T-helper 1 cell treated with Interleukin-12 subunit alpha and Interleukin-12 subunit beta and Interleukin-4 antibody, amounts not matched to agents 30 μg/mL and 1 μg/mL, for 36 hours (primary cell): ENCODE data around the gene LHX1.

Source experiments
- H3K27ac Mint-ChIP-seq: one replicate; pipeline ENCODE4 v1.8.0; 2021; ENCODE audit warnings: mild to moderate bottlenecking, mixed read lengths
- H3K27me3 Mint-ChIP-seq: one replicate; pipeline ENCODE4 v1.8.0; 2021; ENCODE audit warnings: low read depth, mixed read lengths
- H3K36me3 Mint-ChIP-seq: one replicate; pipeline ENCODE4 v1.8.0; 2021; ENCODE audit warnings: low read depth, mixed read lengths
- H3K4me1 Mint-ChIP-seq: one replicate; pipeline ENCODE4 v1.8.0; 2021; ENCODE audit warnings: low read depth, mixed read lengths
- H3K4me3 Mint-ChIP-seq: one replicate; pipeline ENCODE4 v1.8.0; 2021; ENCODE audit warnings: mild to moderate bottlenecking, moderate library complexity, mixed read lengths
- H3K9me3 Mint-ChIP-seq: one replicate; pipeline ENCODE4 v1.8.0; 2021; ENCODE audit warnings: mixed read lengths

Gene LHX1

DNA sequence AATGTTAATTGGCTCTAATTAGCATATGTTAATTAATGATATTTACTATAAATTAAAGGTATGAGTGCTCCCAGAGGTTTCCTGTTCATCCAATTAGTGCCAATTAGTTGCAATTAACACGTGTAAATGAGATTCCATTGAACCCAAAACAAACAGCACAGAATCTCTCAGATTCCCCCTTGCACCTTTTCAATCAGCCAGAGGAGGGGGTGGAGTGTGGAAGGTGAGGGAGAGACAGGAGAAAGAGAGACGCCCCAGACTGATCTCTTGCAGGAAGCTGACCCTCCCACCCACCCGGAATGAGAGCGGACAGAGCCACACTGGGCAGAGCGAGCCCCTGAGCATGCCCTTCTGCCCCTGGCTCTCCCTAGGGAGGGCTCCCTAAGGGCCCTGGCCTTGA is 24.1 kb upstream of the LHX1 start:
- Mint-ChIP-seq H3K4me3 (no peak overlapping the region), H3K36me3 (no peaks in the 10 kb centered on the region), H3K27me3 (peaks cover 15% of the 10 kb centered on the region)

DNA sequence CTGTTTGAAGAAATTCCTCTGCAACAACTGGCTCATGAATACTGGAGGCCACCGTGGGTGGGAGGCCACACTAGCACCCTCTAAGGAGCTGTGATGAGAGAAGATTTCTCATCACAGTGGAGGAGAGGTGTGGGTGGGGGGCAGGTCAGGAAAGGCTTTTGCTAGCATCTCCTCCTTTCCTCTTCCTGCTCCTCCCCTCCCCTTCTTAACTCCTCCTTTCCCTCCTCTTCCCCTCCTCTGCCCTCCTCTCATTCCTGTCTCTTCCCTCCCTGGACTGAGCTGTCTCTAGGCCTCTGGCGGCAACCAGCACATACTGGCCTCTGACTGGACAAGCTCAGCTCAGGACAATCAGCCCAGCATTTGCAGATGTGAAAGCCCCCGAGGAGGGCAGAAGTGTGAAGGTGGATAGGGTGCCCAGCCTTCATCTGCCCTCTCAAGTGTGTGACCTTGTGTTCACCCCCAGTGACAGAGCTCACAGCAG is 19.0 kb upstream of the LHX1 start:
- Mint-ChIP-seq H3K27me3 (peaks cover 30% of the 10 kb centered on the region), H3K4me3 (no peak overlapping the region), H3K36me3 (no peaks in the 10 kb centered on the region), H3K4me1 (peaks cover 8% of the 10 kb centered on the region), H3K27ac (no peak overlapping the region), H3K9me3 (no peaks in the 10 kb centered on the region)

More for the DNA sequence above, 24.1 kb upstream of the LHX1 start:
- Mint-ChIP-seq H3K4me1 (no peaks in the 10 kb centered on the region), H3K27ac (no peak overlapping the region), H3K9me3 (no peaks in the 10 kb centered on the region)

DNA sequence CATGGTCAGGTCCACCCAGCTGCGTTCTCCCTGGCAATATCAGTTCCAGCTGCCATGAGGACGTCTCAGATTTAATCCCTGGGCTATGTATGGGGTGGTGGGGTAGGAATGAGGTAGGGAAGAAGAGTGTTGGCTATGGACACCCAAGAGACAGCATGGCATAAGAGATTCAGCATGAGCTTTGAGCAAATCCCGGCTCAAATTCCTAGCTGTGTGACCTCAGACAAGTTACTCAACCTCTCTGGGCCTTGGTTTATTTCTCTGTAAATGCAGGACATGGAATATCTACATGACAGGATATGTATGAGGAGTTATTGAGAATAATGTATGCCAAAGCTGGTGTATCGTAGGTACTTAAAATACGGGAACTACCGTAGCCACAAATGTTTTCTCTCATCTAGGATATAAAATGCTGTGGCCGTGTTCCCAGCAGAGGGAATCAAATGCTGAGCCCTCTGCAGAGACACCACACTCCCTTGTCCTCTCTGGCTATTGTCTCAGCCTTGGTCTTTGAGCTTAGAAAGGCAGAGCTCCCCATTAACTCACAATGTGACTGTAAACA is 17.8 kb upstream of the LHX1 start:
- Mint-ChIP-seq H3K36me3 (no peaks in the 10 kb centered on the region), H3K27ac (no peak overlapping the region), H3K27me3 (peaks cover 30% of the 10 kb centered on the region)

DNA sequence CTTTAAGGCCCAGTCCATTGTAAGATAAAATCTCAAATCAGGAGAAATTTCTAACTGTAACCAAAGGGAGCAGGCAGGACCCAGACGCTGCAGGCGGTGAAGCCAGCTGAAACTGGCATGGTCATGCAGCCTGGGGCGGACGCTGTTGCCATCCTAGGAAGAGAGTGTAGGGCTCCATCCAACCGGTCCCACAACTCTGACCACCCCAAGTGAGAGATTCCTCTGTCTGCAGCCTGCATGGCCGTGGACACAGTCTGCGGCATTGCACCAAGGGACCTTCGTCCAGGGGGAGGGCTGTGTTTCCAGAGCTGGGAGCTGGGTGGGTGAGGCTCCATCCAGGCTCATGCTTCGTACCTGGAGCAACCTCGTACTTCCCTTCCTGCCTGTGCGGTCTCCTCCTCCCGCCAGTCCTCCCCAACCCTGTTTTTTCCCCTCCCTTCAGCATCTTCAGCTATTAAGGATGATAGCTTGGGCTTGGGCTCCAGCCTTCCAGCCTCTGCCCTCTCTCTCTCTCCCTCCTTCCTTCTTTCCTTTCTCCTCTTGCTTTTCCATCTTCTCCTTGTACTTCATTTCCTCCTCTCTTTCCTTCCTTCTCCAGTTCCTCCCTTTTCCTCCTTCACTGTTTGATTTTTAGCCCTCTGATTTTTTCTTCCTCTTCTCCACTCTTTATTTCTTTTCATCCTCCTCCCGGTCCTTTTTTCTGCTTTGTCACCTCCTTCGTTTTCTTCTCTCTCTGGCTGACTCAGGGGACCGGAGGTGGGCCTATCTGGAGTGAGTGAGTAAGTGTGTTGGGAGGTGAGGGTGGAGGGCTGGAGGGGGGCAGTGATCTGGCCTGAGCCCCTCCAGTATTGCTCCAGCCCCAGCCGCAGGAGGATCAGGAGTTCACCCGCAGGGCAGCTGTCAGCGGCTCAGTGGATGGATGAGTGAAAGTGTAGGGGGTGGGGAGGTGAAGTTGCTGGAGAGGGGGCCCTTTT is 17.0 kb upstream of the LHX1 start:
- Mint-ChIP-seq H3K4me3 (peak overlapping the region; percentile 18), H3K36me3 (no peaks in the 10 kb centered on the region), H3K27me3 (peaks cover 30% of the 10 kb centered on the region), H3K27ac (no peak overlapping the region), H3K9me3 (no peaks in the 10 kb centered on the region), H3K4me1 (peaks cover 8% of the 10 kb centered on the region)

More for the DNA sequence above, 17.8 kb upstream of the LHX1 start:
- Mint-ChIP-seq H3K4me1 (peaks cover 8% of the 10 kb centered on the region), H3K4me3 (no peak overlapping the region), H3K9me3 (no peaks in the 10 kb centered on the region)

DNA sequence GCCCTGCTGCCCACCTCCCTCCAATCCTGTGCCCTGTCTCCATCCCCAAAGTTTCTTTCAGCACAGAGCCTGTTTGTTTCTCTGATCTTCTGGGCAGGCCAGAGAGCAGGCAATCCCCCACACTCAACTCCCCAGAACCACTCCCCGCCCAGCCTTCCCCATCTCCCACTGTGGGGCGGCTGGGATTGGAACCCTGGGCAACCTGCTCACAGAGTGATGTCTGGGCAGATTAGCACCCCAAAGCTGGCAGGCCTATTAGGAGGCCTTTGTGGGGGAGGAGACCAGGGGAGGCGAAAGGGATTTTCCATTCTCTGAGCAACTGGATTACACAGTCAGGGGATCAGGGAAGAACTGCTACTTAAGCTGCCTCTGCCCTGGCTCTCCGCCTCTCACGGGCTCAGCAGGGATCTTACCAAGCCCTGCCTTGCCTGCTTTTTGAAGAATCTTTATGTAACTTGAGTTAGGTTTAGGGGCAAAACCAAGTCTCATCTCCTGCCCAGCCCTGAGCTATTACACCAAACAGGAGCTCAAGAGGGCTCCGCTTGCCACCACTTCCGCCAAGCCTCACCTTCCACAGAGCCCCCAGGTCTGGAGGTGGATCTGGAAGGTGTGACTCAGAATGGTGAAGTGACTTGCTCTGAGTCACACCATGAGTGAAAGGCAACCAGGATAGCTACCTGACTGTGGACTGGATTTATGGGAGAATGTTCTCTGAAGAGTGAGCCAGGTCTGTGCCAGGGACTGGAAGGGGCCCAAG is 16.0 kb upstream of the LHX1 start:
- peaks cover 33% of the 10 kb centered on the region for H3K27me3 Mint-ChIP-seq
- no peaks in the 10 kb centered on the region for H3K36me3 Mint-ChIP-seq
- peaks cover 8% of the 10 kb centered on the region for H3K4me1 Mint-ChIP-seq
- no peak overlapping the region for H3K27ac Mint-ChIP-seq
- H3K9me3 Mint-ChIP-seq = no peaks in the 10 kb centered on the region
- H3K4me3 Mint-ChIP-seq = no peak overlapping the region

DNA sequence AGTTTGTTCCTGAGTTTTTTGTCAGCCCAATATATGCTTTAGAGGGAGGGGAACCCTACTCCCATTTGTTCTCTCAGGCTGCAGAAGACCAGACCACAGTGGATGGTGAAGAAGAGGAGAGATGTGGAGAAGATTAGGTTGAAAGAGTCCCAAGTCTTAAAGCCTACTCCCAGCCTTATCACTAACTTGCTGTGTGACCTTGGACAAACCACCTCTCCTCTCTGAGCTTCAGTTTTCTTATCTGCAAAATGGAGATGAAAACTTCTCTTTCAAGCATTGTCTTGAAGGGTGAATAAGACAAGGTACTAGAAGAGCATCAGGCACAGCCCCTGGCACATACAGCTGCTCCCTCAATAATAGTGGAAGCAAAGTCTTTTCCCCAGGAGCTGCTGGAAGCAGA is 15.1 kb upstream of the LHX1 start:
- Mint-ChIP-seq H3K4me3 (no peak overlapping the region), H3K4me1 (peaks cover 8% of the 10 kb centered on the region), H3K27me3 (peaks cover 40% of the 10 kb centered on the region), H3K9me3 (no peaks in the 10 kb centered on the region), H3K36me3 (no peaks in the 10 kb centered on the region), H3K27ac (no peak overlapping the region)

DNA sequence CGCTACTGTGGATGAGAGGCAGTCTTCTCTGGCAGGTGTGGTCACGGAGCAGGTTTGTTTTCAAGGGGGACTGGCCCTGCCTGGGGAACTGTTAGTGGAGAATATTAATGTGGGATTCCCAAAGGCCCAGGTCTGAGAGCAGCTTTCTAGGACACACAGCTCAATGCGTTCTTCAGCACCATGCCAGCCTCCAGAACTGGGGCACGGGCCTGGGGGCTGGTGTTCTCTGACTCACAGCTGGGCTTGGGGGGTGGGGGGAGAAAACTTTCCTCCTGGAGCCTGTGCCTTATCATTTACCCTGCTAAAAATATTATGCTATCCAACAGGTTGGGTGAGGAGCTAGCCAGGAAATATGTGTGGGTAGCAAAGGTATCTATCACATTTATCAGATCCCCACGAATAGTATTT is 13.5 kb upstream of the LHX1 start:
- Mint-ChIP-seq H3K36me3 (no peaks in the 10 kb centered on the region), H3K9me3 (no peaks in the 10 kb centered on the region), H3K27ac (no peak overlapping the region), H3K27me3 (peaks cover 55% of the 10 kb centered on the region), H3K4me3 (no peak overlapping the region), H3K4me1 (peaks cover 8% of the 10 kb centered on the region)

DNA sequence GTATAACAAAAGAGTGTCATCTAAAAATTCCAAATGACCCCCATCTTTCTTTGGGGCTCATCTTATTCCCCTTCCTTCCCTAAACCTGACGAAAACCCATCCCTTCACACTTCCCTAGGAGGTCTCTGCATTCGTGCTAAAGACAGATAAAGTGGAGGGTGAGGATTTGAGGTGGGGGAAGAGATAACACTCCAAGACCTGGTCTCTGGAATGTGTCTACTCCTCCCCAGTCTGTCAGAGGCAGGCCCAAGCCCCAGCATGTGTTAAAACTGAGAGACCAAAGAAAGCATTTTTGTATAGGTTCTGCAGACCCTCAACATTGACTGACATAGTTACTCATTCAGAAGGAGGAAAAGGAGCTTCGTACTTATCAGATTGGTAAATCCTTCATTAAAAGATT is 11.0 kb upstream of the LHX1 start:
- H3K9me3 Mint-ChIP-seq = no peaks in the 10 kb centered on the region

DNA sequence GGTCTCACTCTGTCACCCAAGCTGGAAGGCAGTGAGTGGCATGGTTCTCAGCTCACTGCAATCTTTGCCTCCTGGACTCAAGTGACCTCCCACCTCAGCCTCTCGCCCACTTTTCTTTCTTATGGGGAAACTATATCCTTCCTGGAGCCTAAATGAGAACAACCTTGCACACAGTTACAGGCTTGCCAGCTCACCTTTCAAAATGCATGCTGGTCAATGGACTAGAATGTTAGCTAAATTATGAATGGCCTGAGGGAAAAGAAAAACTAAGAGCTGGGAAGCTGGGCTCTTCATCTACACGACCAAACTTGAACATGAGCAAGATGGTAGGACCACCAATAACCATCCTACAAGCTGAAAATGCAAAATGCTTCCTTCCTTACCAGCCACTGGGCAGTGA is 10.6 kb upstream of the LHX1 start:
- Mint-ChIP-seq H3K4me1 (peaks cover 1% of the 10 kb centered on the region), H3K27ac (no peak overlapping the region), H3K27me3 (peaks cover 63% of the 10 kb centered on the region), H3K9me3 (no peaks in the 10 kb centered on the region), H3K36me3 (peaks cover 2% of the 10 kb centered on the region), H3K4me3 (no peak overlapping the region)

More for the DNA sequence above, 11.0 kb upstream of the LHX1 start:
- H3K4me1 Mint-ChIP-seq = peaks cover 4% of the 10 kb centered on the region
- H3K27me3 Mint-ChIP-seq = peaks cover 63% of the 10 kb centered on the region
- H3K4me3 Mint-ChIP-seq = no peak overlapping the region
- H3K27ac Mint-ChIP-seq = no peak overlapping the region
- peaks cover under 1% of the 10 kb centered on the region for H3K36me3 Mint-ChIP-seq

DNA sequence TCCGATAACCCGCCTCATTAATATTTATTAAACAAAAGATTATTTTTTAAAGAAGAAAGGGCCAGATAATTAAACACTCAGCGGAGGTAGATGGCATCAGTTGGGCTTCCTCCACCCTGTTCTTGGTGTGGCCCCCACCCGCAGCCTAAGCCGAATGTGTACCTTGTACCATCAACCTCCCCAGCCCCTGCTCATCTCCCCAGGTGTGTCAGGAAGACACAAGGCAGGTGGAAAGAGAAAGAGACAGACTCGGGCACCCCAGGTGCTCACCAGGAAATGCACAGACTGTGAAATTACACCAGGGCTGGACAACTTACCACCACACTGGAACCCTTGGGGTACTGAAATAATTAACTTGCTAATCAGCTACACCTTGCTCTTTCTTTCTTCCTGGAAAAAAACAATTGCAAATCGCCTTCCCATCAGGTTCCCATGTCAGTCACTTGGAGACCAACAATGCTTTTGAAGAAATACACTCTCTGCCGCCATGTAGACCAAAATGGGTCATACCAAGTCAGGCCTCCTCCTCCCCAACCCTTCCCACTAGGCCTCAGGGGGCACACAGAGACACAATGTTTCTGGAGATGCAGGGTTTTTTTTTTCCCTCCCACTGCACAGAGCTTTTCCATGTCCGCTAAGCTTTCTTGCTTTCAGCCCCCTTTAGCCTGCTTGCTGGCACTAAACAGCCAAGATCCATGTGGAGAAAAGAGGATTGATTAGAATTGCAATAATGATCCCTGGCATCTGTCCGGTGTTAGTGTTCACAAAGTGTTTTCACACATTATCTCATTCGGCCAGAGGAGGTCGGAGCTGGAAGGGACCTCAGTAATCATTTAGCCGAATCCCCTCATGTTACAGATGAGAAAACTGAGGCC is 8.6 kb upstream of the LHX1 start:
- Mint-ChIP-seq H3K4me1 (peaks cover 11% of the 10 kb centered on the region), H3K27ac (no peak overlapping the region), H3K4me3 (no peak overlapping the region), H3K36me3 (peaks cover 6% of the 10 kb centered on the region), H3K27me3 (peaks cover 74% of the 10 kb centered on the region), H3K9me3 (no peaks in the 10 kb centered on the region)

DNA sequence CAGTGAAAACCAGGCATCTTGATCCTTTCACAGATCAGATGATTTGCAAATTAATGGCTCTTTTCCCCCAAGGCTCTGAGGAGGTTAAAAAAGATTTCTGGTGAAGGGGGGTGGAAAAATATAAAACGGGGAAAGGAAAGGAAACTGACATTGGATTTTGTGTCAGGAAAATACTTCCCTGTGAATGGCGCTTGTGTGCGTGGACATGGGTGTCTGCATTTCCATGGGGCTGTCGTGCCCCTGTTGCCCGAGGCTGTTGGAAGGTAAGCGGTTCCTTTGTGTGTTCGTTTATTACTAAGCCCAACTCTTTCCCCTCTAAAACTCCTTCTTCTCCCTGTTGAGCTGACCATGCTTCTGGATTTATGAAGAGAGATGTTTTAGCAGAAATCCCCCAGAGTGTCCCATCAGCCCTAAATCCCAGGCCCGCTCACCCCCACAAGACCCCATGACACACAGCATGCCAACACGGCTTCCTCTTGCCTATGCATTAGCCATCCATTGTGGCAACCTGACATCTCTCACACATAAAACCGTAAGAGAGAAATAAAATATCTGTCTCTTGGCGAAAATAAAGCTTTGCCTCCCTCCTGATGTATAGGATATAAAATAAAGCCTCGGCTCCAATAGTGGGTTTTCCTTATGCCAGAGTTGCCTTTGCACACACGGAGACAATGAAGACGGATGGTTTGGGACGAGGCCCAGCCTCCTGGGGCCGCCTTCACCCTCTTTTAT is 7.3 kb upstream of the LHX1 start:
- Mint-ChIP-seq H3K27ac (no peak overlapping the region), H3K27me3 (peaks cover 84% of the 10 kb centered on the region), H3K36me3 (peaks cover 6% of the 10 kb centered on the region), H3K4me3 (no peak overlapping the region), H3K4me1 (peaks cover 14% of the 10 kb centered on the region), H3K9me3 (no peaks in the 10 kb centered on the region)

DNA sequence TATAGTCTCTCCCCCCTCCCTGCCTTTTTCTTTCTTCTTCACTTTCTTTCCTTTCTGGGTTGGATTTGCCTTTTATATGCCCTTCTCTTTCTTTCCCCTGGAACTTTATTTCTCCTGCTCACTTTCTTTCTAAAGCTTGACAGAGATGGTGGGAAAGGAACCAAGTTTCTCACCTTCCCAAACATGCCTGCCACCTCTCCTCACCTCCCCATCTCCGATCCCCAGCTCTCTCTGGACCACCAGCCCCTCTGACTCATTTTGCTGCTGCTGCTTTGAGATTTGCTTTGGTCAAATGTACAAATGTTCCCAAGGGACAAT is 6.7 kb upstream of the LHX1 start:
- Mint-ChIP-seq H3K27ac (no peak overlapping the region), H3K36me3 (peaks cover 7% of the 10 kb centered on the region), H3K4me3 (no peak overlapping the region), H3K4me1 (peaks cover 19% of the 10 kb centered on the region), H3K9me3 (no peaks in the 10 kb centered on the region), H3K27me3 (peaks cover 89% of the 10 kb centered on the region)

DNA sequence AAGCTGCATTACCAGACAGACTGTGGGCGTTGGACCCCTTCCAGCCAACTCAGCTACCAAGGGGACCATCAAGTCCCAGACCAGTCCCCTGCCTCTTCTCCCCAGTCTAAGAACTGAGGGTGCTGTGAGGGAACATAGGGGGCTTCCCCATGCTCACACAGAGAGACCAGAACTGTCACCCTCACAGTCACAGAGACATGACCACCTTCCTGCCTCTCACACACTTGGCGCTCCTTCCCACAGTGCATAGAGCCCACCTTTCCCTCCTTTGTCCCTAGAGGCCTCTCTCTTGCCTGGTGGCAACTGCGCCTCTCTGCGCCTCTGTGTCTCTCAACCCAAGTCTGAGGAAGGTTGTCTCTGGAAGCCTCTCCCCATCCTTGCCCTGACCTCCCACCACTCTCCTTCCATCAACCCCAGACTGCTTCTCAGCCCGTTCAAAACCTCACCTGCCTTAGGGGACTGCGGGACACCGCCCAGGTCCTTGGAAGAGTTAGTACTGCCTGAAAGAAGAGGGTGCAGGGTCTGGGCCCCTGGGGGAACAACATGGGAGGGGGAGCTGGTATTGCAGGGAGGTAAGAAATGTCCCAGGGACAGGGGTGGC is 6.1 kb upstream of the LHX1 start:
- H3K4me3 Mint-ChIP-seq = no peak overlapping the region
- peaks cover 7% of the 10 kb centered on the region for H3K36me3 Mint-ChIP-seq
- H3K4me1 Mint-ChIP-seq = peaks cover 23% of the 10 kb centered on the region
- H3K27ac Mint-ChIP-seq = no peak overlapping the region
- peaks cover 94% of the 10 kb centered on the region for H3K27me3 Mint-ChIP-seq
- H3K9me3 Mint-ChIP-seq = no peaks in the 10 kb centered on the region
